Neural crest cell (in vitro differentiated cells): ENCODE results near the gene PTPRS. TPM values are rescaled to one million over a fixed set of nuclear protein-coding genes. Genes with fewer than 3 reads are reported as not detected.
A peak's percentile ranks its signal among the peaks of the same experiment; 100 is the strongest.

ENCODE experiments used
- DNase-seq: peaks from one replicate; pipeline ENCODE4 v3.0.0; 2021; ENCODE audit warnings: low read depth, mixed read lengths, low spot score
- H3K27ac Mint-ChIP-seq: one replicate; pipeline ENCODE4 v1.8.0; 2021; ENCODE audit warnings: mild to moderate bottlenecking, mixed read lengths; ENCODE audit not compliant: unreplicated experiment
- H3K27me3 Mint-ChIP-seq: 2 replicates; pipeline ENCODE4 v1.8.0; 2021; ENCODE audit warnings: low read depth, mild to moderate bottlenecking, mixed read lengths
- H3K36me3 Mint-ChIP-seq: 2 replicates; pipeline ENCODE4 v1.8.0; 2021; ENCODE audit warnings: low read depth, mild to moderate bottlenecking, mixed read lengths
- H3K4me1 Mint-ChIP-seq: 2 replicates; pipeline ENCODE4 v1.8.0; 2021; ENCODE audit warnings: mixed read lengths
- H3K4me3 Mint-ChIP-seq: one replicate; pipeline ENCODE4 v1.8.0; 2021; ENCODE audit warnings: mild to moderate bottlenecking, mixed read lengths
- H3K9me3 Mint-ChIP-seq: 2 replicates; pipeline ENCODE4 v1.8.0; 2021; ENCODE audit warnings: mixed read lengths
- total RNA-seq: library from RNA; stranded (reverse); gene quantifications from 2 replicates; pipeline ENCODE4 v1.2.1, GENCODE V29; 2021
- TF ChIP-seq, protein P1 (sequence below): fragments of 200-600 bp; sonication (generic); conservative IDR thresholded peaks from 2 replicates; pipeline ENCODE4 v1.5.0; 2021; ENCODE audit warnings: antibody characterized with exemption, mild to moderate bottlenecking

PTPRS gene
- total RNA-seq, 1 donor from 2014 or later: 357 TPM

DNA sequence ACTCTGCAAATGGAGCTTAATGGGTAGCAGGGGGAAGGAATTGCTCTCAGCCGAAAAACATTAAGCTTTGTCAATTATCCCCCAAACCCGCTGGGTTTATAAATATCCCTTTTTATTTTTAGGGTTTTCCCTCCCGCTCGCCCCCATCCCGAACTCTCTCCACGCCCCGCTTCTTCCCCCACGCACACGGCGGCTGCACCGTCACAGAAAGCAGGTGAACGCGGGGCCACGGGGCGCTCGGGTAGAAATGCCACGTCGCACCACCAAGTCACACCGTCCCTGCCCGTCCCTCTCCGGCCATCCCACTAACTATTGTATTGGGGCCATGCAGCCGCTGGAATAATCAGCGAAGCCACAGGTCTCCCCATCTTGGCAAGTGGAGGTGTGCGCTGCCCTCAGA, 3.5 kb downstream of the PTPRS start:
- Mint-ChIP-seq H3K27me3 (peaks cover 4% of the 10 kb centered on the region), H3K4me1 (peaks cover 34% of the 10 kb centered on the region), H3K9me3 (no peaks in the 10 kb centered on the region), H3K4me3 (peak overlapping the region; percentile 96), H3K27ac (no peak overlapping the region), H3K36me3 (no peaks in the 10 kb centered on the region)
- TF ChIP-seq, protein P1, sequence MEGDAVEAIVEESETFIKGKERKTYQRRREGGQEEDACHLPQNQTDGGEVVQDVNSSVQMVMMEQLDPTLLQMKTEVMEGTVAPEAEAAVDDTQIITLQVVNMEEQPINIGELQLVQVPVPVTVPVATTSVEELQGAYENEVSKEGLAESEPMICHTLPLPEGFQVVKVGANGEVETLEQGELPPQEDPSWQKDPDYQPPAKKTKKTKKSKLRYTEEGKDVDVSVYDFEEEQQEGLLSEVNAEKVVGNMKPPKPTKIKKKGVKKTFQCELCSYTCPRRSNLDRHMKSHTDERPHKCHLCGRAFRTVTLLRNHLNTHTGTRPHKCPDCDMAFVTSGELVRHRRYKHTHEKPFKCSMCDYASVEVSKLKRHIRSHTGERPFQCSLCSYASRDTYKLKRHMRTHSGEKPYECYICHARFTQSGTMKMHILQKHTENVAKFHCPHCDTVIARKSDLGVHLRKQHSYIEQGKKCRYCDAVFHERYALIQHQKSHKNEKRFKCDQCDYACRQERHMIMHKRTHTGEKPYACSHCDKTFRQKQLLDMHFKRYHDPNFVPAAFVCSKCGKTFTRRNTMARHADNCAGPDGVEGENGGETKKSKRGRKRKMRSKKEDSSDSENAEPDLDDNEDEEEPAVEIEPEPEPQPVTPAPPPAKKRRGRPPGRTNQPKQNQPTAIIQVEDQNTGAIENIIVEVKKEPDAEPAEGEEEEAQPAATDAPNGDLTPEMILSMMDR: no peak
- DNase-seq: no peak

DNA sequence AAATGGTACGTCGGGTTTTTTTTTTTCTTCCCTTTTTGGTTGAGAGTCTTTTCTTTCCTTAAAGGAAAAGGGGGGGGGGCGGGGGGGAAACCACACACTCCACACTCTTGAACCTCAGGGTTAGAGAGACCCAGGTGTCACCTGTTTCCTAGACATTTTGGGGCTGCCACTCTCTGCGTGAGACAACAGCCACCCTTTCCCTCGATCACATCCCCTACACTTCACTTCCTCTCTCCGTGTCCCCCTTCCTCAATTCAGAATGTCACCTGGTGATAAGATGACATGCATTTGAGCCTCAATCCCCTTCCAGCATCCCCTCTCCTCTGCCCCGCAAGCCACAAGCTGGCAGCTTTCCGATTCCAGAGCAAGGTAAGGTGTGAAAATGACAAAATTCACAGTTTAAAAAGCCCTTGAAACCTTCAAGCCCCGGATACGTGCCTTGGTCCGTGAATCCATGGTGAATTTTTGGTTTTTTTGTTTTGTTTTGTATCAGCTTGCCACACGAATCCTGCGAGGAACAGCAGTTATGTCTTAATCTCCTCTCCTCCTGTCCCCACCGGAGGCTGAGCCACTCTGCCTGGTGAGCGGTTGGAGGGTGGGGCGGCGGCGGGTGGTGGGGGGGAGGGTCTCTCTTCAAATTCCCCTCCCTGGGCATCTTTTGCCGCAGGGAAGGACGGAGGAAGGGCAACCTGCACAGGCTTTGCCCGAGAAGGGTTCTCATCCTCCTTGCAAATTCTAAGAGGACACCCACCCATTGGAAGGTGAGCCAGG, 4.2 kb downstream of the PTPRS start:
- peak overlapping the region; percentile 96 for H3K4me3 Mint-ChIP-seq
- peaks cover 34% of the 10 kb centered on the region for H3K4me1 Mint-ChIP-seq
- no peaks in the 10 kb centered on the region for H3K36me3 Mint-ChIP-seq
- H3K27ac Mint-ChIP-seq: peak overlapping the region; percentile 95
- no peaks in the 10 kb centered on the region for H3K9me3 Mint-ChIP-seq
- TF ChIP-seq, protein P1: no peak
- H3K27me3 Mint-ChIP-seq: peaks cover 4% of the 10 kb centered on the region
- DNase-seq: no peak

DNA sequence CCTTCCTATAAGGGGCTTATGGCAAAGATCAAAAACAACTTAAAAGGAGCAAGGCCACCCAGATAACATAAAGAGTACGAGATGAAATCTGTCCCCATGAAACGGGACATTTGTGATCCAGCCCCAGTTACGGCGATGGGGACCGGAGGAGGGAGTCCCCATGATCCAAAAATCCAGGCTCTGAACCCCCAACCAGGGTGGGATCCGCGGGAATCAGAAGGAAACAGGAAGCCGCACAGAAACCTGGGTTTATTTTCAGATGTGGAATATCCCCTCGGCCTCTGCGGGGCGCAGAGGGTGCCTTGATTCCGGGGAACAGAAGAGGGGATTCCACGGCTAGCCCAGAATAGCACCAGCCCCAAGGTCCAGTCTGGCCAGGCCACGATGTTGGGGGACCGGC, 5.0 kb downstream of the PTPRS start:
- peaks cover 34% of the 10 kb centered on the region for H3K4me1 Mint-ChIP-seq
- H3K27me3 Mint-ChIP-seq: peaks cover 4% of the 10 kb centered on the region
- no peak for DNase-seq
- no peaks in the 10 kb centered on the region for H3K9me3 Mint-ChIP-seq
- H3K4me3 Mint-ChIP-seq: peak overlapping the region; percentile 56
- no peaks in the 10 kb centered on the region for H3K36me3 Mint-ChIP-seq
- TF ChIP-seq, protein P1: no peak
- H3K27ac Mint-ChIP-seq: no peak overlapping the region

DNA sequence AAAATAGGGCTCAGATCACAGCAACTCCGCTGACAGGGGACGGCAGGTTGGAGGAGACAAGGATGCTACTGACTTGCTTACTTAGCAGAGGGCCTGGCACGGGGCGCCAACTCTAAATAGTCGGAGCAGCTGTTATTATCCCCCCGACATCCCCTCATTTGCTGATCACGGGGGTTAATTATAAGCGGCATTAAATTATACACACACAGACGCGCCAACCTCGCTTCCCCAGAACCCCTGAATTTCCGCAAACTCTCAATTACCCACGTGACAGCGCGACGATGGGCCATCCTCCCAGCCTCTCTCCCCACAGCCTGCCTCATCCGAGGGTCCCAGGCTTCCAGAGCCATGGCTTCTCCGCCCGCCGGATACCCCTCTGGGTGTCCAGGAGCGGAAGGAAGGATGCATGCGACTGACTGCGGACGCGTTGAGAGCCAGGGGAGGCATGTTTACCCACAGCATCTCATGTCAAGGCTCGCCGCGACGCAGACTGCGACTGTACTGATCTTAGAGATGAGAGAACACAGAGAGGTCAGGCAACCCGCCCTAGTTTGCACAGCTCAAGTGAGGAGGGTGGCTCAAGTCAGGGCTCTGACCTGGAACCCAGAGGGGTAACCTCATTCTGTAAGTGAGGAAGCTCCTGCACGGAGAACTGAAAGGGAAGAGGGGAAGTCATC, 5.7 kb downstream of the PTPRS start:
- Mint-ChIP-seq H3K36me3 (no peaks in the 10 kb centered on the region), H3K27me3 (peaks cover 4% of the 10 kb centered on the region), H3K4me1 (peaks cover 34% of the 10 kb centered on the region), H3K4me3 (peak overlapping the region; percentile 56), H3K9me3 (no peaks in the 10 kb centered on the region), H3K27ac (no peak overlapping the region)
- DNase-seq: no peak
- TF ChIP-seq, protein P1: no peak

DNA sequence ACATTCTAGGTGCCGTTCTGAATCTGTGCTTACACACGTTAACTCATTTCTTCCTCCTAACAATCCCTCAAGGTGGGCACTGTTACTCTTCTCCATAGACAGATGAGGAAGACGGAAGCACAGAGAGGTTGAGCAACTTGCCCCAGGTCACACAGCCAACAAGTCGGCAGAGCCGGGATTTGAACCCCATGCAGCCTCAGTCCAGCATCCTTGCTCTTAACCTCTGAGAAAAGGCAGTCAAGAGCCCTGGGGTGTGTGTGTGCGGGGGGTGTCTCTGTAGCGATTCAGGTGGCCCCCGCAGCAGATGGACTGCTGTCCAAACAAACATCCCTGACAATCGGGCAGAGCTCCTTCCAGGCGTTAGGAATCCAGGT, 6.3 kb downstream of the PTPRS start:
- no peaks in the 10 kb centered on the region for H3K9me3 Mint-ChIP-seq
- H3K27ac Mint-ChIP-seq: no peak overlapping the region
- TF ChIP-seq, protein P1: no peak
- H3K27me3 Mint-ChIP-seq: peaks cover 4% of the 10 kb centered on the region
- no peak for DNase-seq
- peaks cover 33% of the 10 kb centered on the region for H3K4me1 Mint-ChIP-seq
- H3K36me3 Mint-ChIP-seq: no peaks in the 10 kb centered on the region
- H3K4me3 Mint-ChIP-seq: no peak overlapping the region
